Duodenal mucosa (tissue), 2 donors: ENCODE measurements around the gene REC8.

Source experiments
- H3K27ac ChIP-seq: one replicate; pipeline ENCODE4 v1.7.0; 2013; ENCODE audit warnings: low read depth, low read length
- H3K27me3 ChIP-seq, 2 donors: one replicate each; pipeline ENCODE4 v1.7.0; 2013; ENCODE audit warnings: low read length in 2 of 2, control low read depth in 1 of 2; ENCODE audit not compliant: insufficient read depth in 2 of 2, control insufficient read depth in 1 of 2
- H3K36me3 ChIP-seq, 2 donors: one replicate each; pipeline ENCODE4 v1.7.0; 2013; ENCODE audit warnings: low read length in 2 of 2, control low read depth in 1 of 2; ENCODE audit not compliant: insufficient read depth in 2 of 2, control insufficient read depth in 1 of 2
- H3K4me1 ChIP-seq, 2 donors: one replicate each; pipeline ENCODE4 v1.7.0; 2013; ENCODE audit warnings: low read length in 2 of 2, control low read depth in 1 of 2; ENCODE audit not compliant: insufficient read depth in 2 of 2, control insufficient read depth in 1 of 2
- H3K4me3 ChIP-seq, 2 donors: one replicate each; pipeline ENCODE4 v1.7.0; 2013; ENCODE audit warnings: low read length in 2 of 2, low read depth in 1 of 2
- H3K9ac ChIP-seq, 2 donors: one replicate each; pipeline ENCODE4 v1.7.0; 2013; ENCODE audit warnings: low read length in 2 of 2, low read depth in 1 of 2
- H3K9me3 ChIP-seq, 2 donors: one replicate each; pipeline ENCODE4 v1.7.0; 2013; ENCODE audit warnings: low read length in 2 of 2, control low read depth in 1 of 2; ENCODE audit not compliant: control insufficient read depth in 1 of 2

Gene REC8

DNA sequence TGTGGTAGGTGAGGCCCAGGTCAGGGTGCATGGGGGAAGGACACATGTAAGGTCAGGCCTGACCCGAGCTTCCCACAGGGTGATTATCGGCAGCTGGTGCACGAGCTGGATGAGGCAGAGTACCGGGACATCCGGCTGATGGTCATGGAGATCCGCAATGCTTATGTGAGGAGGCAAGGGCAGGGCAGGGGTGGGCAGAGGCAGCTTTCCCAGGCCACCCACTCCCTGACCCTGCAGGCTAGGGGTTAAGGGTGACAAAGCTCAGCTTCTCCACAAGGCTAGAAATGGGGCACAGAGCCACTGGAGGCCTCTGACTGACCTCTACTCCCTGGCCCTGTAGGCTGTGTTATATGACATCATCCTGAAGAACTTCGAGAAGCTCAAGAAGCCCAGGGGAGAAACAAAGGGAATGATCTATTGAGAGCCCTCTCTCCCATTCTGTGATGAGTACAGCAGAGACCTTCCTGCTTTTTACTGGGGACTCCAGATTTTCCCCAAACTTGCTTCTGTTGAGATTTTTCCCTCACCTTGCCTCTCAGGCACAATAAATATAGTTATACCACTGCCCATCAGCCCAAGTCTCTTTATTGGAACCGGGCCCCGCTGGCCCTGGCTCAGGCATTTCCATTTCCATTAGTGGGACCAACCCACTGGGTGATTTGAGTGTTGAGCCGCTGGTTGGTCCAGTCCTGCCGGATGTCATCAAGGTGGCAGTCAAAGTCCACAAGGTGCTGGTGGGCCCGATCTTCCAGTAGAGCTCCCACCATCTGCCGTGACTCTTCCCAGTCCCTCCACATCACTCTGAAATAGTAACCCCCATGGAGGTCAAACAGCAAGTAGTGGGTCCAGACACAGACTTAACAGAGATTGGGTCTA is 33.2 kb upstream of the REC8 start:
- Histone ChIP-seq H3K27me3 (no peaks in the 10 kb centered on the region), H3K4me1 (peaks cover 53 to 58% of the 10 kb centered on the region in 2 donors), H3K27ac (no peak overlapping the region)

DNA sequence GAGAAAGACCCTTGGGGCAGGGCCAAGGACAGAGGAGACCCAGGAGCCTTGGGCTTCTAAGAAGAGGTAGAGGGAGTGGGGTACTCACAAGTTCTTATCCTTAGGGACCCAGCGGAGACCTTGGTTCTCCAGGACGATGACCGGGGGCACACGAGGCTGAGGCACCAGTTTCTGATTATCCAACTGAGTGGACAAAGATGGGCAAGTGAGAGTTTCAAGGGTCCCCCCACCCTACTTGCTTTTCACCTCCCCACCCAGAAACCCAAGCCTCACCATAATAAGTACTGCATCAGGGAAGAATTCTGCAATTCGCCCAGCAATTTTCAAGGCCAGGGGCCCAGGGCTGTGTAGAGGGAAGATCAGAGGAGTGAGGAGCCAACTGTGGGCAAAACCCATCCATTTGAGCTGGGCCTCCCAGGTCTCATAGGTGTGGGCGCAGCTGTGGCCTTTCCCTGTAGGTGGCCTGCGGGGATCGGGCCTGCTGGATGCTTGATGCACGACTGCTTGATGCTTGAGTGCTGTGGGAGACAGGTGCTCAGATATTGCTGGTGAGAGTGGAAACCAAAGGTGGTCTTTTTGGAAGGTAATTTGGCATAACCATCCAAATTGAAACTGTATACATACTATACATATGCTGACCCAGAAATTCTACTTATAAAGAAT is 32.5 kb upstream of the REC8 start:
- peak overlapping the region; percentile 17 to 49 for H3K4me3 ChIP-seq
- peaks cover 34 to 43% of the 10 kb centered on the region in 2 donors for H3K36me3 ChIP-seq

More for the DNA sequence above, 33.2 kb upstream of the REC8 start:
- Histone ChIP-seq H3K9me3 (no peaks in the 10 kb centered on the region), H3K36me3 (peaks cover 28 to 35% of the 10 kb centered on the region in 2 donors), H3K9ac (peak overlapping the region in 1 of 2 donors; percentile 20), H3K4me3 (no peak overlapping the region)

GRCh38 chr14:24141097-24141880 is 30.6 kb upstream of the REC8 start, which contains the start of gene EMC9:
EMC9 (minus strand) TSS chr14:24141591; CDS start chr14:24141304, 287 bp downstream.
- Histone ChIP-seq H3K9me3 (no peaks in the 10 kb centered on the region), H3K27ac (peak within 1 kb of the TSS; percentile 92), H3K9ac (peak within 1 kb of the TSS; percentile 70 to 100), H3K36me3 (peaks cover 38 to 49% of the 10 kb centered on the region in 2 donors), H3K27me3 (no peaks in the 10 kb centered on the region), H3K4me3 (peak within 1 kb of the TSS; percentile 94 to 98), H3K4me1 (peaks cover 69 to 74% of the 10 kb centered on the region in 2 donors)

More for the DNA sequence above, 32.5 kb upstream of the REC8 start:
- no peaks in the 10 kb centered on the region for H3K27me3 ChIP-seq
- H3K9ac ChIP-seq = peak overlapping the region; percentile 20 to 38
- no peaks in the 10 kb centered on the region for H3K9me3 ChIP-seq
- H3K27ac ChIP-seq = no peak overlapping the region
- peaks cover 61 to 66% of the 10 kb centered on the region in 2 donors for H3K4me1 ChIP-seq

- Histone ChIP-seq H3K9ac (peak overlapping the region in 1 of 2 donors; percentile 30), H3K36me3 (peaks cover 25 to 36% of the 10 kb centered on the region in 2 donors), H3K4me1 (peaks cover 56 to 60% of the 10 kb centered on the region in 2 donors), H3K9me3 (no peaks in the 10 kb centered on the region), H3K27me3 (no peaks in the 10 kb centered on the region), H3K27ac (no peak overlapping the region), H3K4me3 (peak overlapping the region in 1 of 2 donors; percentile 100)
Measured at GRCh38 chr14:24143511-24143910, 28.4 kb upstream of the REC8 start.

DNA sequence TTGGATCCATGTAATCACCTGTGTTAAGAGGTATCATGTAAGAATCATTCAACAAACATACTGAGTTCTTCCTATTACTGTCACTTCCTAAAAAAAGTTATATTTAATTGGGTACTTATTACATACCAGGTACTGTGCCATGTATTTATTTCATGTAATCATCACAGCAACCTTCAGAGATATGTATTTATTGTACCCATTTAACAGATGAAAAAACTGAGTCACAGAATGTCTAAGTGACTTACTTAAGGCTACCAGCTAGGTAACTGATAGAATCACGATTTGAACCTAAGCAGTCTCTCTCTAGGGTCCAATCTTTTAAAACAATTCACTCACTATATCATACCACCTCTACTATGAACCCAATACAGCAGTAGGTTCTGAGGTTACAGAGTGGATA is 27.4 kb upstream of the REC8 start:
- peaks cover 19 to 32% of the 10 kb centered on the region in 2 donors for H3K36me3 ChIP-seq
- H3K9me3 ChIP-seq = no peaks in the 10 kb centered on the region
- no peaks in the 10 kb centered on the region for H3K27me3 ChIP-seq
- peak overlapping the region; percentile 30 to 52 for H3K9ac ChIP-seq
- no peak overlapping the region for H3K27ac ChIP-seq
- H3K4me3 ChIP-seq = peak overlapping the region; percentile 77 to 100
- peaks cover 52 to 55% of the 10 kb centered on the region in 2 donors for H3K4me1 ChIP-seq

- Histone ChIP-seq H3K4me1 (peaks cover 50 to 51% of the 10 kb centered on the region in 2 donors), H3K27me3 (no peaks in the 10 kb centered on the region), H3K9me3 (no peaks in the 10 kb centered on the region), H3K27ac (peak overlapping the region; percentile 94), H3K4me3 (peak overlapping the region; percentile 77 to 100), H3K9ac (peak overlapping the region; percentile 52 to 95), H3K36me3 (peaks cover 23 to 38% of the 10 kb centered on the region in 2 donors)
Measured at GRCh38 chr14:24145219-24145618, 26.7 kb upstream of the REC8 start.

DNA sequence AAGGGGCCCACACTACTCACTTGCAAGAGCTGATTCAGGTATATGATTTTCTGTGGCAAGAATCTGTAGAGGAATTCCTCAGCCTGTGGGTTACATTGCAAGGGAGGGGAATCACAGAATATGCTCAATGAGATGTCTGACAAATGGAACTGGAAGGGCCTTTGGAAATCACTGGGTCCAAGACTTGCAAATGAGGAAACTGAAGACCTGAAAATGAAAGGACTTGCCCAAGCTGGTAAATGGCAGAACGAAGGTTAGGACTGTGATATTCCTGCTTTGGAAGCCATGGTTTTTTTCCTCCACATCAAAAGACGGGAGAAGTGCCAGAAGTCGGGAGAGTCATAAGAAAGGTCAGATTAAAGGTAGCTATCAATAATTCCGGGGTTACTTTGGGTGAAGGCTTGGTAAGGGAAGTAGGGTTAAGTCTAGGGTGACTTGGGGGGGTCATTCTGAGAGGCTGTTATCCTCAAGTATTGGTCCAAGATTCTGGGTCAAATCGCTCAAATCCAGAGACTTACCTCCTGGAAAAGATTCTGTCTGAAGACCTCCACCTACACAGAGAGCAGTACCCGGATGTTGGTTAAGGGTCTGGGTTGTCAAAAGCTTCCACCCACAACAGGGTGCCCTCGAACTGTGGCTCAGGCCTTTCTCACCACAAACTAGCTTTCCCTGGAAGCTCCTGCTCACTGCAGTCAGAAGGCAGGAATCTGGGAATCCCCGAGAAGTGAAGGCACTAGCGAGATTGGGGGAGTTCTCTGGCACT is 26.0 kb upstream of the REC8 start:
- Histone ChIP-seq H3K27ac (peak overlapping the region; percentile 94), H3K9ac (peak overlapping the region; percentile 88 to 95), H3K36me3 (peaks cover 28 to 44% of the 10 kb centered on the region in 2 donors), H3K9me3 (no peaks in the 10 kb centered on the region), H3K4me1 (peaks cover 47 to 50% of the 10 kb centered on the region in 2 donors), H3K4me3 (peak overlapping the region; percentile 77 to 100), H3K27me3 (no peaks in the 10 kb centered on the region)

DNA sequence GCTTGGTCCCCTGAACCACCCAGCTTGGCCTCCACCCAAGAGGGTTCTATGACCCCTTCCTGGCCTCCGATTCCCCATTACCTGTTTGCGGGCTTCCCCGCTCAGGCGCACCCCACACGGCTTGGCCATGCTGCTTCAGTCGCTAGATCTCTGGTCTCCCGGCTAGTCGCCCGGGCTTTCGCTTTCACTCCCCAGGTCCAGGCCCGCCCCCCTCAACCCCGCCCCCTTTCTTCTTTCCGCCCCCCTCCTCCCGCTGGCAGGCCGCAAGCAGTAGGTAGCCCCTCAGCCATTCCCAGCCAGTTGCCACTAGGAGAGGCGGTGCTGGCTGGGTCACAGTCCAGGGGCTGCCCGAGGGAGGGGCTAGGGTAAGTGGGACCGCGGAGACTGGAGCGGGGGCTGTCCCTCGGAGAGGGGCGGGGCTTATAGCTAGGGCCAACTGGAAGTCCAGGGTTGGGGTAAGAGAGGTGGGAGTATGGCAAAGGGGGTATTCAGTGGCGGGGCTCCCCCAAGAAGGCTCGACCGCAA is 25.4 kb upstream of the REC8 start, which contains the start of gene PSME2:
Gene PSME2 (minus strand): TSS at position 158 of the 525 bp plus-strand sequence. CDS start 29 bp downstream, at position 129.
- Histone ChIP-seq H3K9me3 (no peaks in the 10 kb centered on the region), H3K4me1 (peaks cover 47 to 50% of the 10 kb centered on the region in 2 donors), H3K36me3 (peaks cover 35 to 51% of the 10 kb centered on the region in 2 donors), H3K27me3 (no peaks in the 10 kb centered on the region), H3K27ac (peak within 1 kb of the TSS; percentile 94), H3K9ac (peak within 1 kb of the TSS; percentile 94 to 95), H3K4me3 (peak within 1 kb of the TSS; percentile 77 to 100)
